Suppressor macrophage treated with lipopolysaccharide for 1 hour (primary cell): ENCODE measurements around the gene XPC.

ENCODE experiments used
- DNase-seq, 3 donors: peaks; one replicate each; pipeline ENCODE4 v3.0.0-alpha.2; 2020 to 2022

The XPC gene

DNA sequence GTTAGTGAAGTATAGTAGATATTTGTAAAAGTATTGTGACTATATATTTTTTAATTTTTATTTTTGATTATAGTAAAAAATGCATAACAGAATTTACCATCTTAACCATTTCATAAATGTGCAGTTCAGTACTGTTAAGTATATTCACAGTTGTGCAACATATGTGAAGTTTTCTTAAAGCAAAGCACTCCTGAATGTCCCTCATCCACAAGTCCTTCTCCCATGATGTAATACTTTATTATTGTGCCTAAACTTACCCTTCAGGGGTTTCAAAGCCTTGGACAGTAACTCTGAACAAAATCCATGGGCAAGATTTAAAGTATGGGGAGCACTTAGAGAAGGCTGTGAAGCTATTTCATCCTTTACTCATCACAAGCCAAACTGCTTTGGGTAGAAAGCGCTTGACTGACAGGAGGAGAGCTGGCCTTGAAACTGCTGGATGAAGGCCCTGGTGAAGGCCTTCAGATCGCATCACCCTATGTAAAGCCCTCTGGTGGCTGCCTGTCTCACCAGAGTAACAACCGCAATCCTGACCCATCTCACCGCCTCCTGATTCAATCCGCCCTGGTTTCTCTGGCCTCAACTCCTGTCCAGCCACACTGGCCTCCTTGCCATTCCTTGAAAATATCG lies 28.3 kb upstream of the XPC start:
- no peak for DNase-seq

DNA sequence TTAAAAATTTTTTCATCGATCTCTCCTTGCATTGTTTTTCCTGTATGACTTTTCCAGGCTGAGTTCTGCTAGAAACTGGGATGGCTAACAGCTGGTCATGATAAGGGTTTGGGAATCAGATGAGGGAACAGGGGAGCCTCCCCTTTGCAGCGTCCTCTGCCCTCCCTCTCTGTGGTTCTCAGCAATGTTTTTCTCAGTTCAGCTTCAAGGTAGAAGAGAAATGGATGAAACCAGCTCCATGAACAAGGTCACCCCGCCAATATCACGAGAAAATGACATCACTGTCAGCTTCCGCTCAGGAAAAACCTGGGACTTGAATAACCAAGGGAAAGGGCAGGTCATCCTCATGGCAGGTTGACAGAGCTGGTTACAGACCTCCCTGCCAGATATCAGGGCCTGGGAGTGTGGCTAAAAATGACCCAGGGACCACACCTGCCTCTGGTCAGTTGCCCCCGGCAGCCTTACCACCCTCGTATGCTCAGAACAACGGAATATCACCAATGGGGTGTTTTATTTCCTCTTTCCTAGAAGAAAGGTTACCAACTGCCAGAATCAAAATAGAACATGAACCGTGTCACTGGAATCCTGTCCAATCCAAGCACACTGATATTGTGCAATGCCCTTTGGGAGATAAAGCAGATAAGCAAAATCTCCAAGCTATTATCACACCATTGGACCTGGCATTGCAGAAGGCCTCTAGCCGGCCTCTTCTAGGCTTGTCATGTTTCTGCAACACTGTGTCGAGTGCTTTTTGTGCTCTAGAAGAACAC lies 26.3 kb upstream of the XPC start:
- peak in 2 of 3 donors; percentile 22 to 25 for DNase-seq

DNA sequence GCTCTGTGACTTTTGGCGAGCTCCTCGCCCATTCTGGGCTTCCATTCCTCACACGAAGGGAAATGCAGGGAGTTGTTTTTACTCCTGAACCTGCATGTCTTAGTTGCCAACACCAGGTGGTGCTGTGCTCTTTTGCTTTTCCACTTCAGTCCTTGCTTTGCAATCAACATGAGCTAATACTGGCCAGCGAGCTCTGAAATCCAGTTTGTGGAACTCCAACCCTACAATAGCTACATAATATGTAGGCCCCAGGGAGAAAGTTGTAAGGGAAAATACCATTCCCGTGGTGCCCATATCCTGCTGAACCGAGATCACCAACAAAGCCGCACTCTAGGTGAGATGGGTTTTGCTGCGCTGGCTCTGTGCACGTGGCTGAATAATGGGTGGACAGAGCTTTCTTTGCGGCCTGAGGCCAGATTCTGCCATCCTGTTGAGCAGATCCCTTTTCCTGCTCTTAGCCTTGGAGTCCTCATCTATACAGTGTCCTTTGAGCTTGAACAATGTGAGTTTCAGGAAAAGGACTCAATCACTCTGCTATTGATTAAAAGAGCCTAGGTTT lies 25.2 kb upstream of the XPC start:
- DNase-seq: peak; percentile 71 to 77 (median 71)

DNA sequence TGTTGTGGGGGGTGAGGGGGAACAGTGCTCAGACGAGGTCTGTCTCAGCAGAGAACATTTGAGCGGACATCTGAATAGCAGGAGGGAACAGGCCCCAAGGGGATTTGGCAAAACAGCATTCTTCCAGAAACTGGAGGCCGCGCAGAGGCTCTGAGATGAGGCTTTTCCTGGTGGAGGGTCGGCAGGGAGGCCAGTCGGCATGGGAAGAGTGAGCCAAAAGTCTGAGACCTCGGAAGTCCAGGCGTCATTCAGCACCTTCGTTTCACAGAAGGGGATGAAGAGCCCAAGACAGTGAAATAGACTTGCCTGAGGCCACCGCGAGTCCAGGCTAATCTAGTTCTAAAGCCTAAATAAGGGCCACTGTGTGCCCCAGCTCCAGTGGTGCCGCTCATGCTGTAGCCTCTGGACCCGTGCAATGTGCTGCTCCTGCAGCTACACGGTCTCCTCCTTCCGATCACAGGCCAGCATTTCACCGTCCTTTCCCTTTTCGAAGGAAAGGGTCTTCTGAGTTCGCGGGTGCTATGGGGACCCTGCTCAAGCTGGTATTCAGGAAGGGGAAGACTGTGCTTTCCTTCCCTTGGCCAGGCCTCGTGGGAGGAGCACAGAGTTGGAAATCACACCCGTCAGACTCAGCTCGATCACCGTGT lies 24.6 kb upstream of the XPC start:
- DNase-seq: no peak

DNA sequence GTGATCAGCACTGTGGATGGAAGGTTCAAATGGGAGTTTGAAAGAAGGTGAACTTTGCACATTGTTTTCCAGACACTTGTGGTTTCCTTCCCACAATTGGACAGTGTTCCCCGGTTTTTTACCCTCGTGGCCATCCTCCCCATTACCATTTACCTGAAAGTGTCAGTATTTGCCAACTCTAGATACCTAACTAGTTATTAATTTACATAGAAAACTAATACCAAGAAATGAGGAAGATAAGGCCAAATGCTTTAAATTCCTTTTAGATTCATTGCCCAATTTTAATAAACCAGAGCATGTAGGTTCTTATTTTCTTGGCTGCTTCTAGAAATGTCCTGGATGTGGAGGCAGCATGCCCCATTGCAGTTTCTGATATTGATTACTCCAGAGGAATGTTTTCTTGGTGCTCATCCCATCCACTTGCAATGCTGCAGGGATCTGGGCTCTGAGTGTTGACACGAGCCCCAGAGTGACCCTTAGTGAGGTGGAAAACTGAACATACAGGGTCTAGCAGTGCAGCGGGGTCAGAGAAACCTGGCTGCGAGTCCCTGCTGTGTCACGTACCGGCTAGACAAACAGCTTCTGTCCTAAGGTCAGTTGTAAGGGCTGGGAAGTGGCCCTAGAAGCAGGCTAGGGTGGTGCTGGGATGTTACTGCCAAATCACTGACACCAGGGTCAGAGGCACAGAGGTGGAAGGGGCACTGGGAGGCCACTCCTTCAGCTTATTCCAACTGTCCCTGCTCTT lies 23.7 kb upstream of the XPC start:
- no peak for DNase-seq

DNA sequence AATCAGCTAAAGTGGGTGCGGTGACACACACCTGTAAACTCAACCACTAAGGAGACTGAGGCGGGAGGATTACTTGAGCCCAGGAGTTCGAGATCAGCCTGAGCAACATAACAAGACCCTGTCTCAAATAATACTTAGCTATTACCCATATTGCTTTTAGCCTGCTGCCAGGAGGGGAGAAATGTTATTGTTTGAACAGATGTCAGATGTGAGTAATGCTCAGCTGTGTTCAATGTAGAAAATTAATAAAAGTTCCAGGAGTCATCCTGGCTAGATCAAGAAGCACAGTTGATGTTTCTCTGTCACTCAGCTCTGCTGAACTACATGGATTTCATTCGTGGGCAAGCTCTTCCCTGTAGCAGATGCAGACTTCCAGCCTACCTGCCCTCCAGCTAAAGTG lies 22.4 kb upstream of the XPC start:
- no peak for DNase-seq

DNA sequence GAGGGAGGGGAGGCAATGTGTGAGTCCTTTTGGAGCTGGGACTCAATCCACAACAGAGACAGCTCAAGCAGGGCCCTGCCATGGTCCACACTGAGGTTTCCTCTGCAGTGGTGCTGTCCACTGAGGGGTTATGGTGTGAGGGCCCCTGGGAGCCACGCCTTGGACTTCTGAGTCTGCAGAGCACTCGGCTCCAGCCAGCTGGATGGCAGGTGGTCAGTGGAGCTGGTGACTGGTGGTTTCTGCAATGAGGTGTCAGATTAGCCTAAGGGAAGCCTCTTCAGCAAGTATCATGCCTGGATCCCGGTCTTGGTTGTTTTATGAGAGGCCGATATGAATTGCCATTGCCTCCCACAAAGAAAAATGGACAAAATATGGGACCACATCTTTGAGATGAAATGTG lies 21.9 kb upstream of the XPC start:
- no peak for DNase-seq

DNA sequence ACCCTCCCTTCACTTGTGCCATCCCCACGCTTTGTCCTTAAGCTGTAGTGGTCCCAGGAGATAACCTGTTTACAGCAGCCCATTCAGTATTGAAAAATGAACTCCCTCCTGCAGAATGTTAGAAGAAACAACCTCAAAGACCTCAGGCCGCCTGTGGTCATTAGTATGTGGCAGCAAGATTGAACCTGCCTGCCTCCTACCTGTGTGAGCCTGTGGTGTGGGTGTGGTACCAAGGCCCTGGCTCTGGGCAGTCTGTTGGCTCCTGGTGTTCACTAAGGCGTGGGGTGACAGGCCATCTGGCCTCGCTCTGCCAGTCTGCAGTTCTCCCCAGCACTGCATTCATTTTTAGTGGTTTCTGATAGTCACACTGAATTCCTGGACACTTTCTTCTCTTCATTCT lies 21.2 kb upstream of the XPC start:
- no peak for DNase-seq

DNA sequence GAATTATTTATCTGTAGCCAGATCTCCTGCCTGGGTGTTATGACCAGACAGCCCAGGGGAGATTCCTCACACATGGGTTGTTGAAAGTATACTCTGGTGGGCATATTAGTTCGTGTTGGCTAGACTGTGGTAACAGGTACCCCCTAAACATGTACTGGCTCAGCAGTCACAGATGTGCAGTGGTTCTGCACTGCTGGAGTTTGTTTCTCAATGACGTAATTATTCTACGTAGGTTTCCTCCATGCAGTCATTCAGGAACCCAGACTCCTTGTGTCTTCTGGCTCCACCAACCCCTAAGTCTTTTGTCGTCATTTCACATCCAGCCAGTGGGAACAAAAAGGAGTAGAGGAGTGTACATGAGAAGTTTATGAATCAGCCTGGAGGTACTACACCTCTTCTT lies 16.5 kb upstream of the XPC start:
- DNase-seq: no peak

DNA sequence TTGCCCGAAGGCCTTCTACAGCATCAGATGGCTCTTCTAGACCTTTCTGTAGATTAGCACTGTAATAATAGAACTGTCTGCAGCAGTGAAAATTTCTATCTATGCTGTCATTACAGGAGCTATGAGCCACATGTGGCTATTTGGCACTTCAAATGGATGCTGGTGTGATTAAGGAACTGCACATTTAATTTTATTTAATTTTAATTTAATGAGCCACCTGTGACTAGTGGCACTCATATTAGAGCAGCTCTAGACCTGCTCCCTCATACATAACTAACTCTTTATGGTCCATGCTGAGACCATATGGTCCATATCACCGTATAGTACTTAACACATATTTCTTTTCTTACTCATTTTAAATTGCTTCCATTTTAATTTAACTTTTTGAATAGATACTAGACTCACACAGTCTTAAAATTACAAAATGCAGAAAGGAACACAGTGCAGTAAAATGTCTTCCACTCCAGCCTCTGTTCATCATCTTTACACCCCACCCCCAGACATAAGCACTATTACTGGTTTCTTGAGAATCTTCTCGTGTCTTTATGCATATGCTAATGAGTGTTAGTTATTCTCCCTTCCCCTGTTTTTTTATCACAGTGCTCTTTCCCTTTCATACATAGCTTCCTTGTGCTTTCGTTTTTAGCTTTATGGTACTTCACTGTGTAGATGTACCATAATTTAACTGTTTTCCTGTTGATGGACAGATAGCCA lies 9.8 kb upstream of the XPC start:
- no peak for DNase-seq

DNA sequence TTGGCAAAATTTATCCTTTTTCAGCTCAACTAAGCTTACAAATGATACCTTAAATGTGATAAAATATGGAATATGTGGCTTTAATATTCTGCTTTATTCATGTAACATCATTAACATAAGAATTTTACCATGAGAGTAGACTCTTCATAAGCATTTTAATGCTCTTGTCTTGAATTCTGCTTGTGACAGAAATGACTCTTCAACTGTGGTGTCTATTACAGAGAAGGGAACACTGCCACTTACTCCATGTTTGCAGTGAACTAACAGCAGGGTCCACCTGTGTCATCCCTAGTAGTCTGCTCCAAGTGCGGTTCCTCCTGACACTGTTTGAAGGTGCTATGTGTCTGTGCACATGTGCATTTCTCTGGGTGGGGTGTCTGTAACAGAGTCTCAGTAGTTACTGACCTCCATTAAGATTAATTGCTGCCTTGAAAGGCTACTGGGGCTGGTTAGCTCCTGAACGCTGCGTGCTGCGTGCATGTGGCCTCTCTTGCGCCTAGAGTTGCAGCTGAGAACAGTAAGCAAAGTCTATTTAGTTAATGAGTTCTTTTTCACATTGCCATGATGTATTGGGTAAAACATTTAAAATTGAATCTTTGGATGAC lies 8.6 kb upstream of the XPC start:
- DNase-seq: no peak

DNA sequence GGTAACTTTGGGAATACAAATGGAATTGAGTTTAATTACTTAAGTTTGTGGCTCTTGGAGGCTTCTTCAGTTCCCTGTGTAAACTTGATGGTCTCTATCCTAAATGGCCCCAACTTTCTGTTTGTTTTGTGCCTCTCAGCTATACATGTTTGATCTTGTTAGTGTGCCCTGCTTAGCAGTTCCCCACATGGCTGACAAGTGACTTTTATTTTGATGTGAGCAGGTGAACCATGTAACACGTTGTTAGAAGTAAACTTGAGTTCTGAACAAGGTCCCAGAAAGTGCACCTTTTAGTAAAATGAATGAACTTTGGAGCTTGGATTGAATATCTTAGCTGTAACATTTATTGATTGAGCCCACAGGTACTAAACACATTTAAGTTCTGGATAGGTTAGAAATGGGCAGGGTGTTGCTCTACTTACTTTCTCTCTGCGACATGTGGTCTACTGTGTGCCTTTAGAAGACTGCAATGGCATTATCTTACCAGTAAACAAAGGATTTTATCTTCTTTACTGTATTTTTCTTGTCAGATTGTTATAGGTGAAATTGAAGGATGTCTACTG lies 4.7 kb upstream of the XPC start:
- no peak for DNase-seq

DNA sequence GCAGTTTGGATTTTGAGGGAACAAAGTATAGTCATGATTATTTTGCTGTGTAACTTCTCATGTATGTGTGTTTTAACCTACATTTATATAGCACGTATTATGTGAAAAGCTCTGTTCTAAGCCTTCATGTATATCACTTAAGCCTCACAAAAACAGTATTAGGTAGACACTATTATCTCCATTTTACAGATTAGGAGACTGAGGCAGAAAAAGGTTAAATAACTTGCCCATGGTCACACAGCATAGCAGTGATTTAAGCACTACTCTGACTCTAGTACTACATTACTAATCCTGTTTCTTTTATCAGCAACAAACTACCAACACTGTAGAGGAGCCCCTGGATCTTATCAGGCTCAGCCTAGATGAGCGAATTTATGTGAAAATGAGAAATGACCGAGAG lies 2.9 kb upstream of the XPC start:
- DNase-seq: no peak

DNA sequence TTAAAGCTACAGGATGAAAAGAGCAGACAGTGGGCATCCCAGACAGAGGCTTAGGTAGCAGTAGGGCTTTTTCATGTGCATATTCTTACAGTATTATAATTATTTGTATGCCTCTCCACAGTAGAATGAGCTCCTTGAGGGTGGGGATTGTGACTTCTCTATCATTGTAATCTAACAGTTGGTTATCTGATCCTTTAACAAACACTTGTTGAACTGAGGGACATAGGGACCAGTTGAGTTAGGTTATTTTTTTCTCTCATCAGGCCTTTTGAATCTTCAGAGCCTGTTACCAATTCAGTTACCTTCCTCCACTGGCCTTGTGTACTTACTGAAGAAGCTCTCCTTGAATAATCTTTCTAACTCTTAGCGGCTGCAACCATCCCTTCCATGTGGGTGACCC lies 1.4 kb upstream of the XPC start:
- no peak for DNase-seq

DNA sequence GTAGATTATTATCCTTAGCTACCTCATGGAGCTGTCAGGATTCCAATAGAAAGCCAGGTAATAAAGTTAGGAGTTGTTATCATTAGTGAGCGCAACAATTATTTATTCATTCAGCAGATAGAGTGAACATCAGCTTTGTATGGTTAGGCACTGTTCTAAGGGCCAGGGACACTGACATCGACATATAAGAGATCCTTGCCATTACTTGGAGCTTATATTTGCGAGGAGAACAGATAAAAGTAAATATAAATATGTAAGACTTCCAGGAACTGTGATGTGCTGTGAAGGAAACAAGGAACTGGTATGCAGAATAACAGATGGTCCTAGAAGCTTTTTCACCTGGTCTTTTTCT lies 689 bp upstream of the XPC start:
- no peak for DNase-seq

DNA sequence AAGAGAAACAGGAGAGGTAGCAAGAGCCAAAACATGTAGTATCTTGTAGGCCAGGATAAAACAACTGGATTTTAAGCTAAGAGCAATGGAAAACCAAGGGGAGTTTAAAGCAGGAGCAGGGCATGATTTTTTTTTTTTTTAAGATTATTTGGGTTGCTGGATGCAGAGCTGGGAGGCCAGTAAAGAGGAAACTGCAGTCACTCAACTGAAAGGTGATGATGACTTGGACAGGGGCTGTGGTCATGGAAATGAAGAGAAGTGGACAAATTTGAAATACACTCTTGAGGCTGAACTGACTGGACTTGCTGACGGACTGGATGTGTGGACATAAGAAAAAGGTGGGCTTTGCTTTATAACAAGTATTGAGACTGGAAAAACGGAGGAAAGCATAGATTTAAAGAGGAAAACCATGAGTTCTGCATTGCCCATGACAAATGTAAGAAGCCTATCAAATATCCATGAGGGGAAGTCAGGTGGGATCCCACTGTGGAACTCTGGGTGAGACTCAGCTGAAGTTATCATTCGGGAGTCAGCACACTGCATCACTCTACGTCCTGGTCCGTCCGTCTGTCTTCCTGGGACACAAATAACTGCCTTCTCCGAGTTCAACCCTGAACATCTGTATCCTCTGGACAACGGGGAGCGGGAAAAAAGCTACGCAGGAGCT lies 688 bp downstream of the XPC start:
- no peak for DNase-seq

DNA sequence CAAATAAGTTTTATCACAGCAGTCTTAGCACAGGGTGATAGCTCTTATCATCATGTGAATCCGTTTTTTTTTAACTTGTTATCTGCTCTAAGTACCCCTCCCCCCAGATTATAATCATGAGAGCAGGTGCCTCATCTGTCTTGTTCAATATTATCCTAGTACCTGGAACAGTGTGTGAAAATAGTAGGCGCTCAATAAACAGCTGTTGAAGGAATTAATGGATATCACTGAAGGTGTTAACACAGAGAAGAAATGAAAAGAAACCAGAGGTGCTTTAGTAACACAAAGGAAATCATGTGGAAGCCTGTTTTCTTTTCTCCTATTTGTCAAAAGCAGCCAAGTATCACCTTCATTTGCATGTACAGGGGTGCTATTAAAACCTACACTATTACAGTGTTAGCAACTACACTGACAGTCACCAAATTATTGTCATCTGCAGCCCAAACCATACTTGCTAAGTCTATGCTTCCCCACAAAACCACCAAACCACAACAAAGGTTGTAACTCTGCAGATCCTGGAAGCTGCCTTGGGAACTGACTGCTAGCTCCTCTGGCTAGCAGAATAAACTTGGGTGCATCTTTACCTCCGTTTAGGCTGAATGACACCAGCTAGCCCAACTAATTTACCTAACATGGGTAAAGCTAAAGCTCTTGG lies 2.9 kb downstream of the XPC start:
- no peak for DNase-seq

DNA sequence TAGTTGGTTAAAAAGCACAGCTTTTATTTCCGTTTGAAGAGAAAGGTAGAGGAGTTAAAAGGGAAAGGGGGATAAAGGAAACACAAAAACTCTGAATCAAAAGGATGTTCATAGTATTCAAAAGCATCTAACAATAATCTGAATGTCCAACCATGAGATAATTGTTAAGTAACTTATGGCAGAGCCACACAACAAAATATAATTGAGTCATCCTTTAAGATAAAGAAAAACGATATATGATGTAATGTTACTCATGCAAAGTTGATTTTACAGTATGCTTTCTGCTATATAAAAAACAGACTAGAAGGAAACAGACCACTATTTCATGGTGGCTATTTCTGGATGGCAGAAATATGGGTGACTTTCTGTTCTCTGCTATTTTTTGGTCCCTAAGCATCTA lies 3.9 kb downstream of the XPC start:
- no peak for DNase-seq

DNA sequence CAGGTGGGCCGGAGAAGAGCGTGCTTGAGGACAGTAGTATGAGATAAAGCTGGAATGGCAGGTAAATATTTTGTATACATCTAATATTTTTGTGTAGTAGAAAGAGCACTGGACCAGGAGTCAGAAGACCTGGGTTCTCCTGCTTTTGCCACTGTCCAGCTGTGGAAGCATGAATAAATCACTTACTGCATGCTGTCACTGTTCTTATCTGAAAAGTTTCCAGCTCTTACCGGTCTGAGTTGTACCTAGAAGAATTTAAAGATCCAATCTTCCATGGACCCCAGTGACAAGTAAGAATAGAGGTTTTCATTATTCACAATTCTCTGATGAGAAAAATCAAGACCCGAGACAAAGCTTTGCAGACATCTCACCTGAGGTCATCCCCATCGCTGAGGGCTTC lies 5.9 kb downstream of the XPC start:
- DNase-seq: no peak

DNA sequence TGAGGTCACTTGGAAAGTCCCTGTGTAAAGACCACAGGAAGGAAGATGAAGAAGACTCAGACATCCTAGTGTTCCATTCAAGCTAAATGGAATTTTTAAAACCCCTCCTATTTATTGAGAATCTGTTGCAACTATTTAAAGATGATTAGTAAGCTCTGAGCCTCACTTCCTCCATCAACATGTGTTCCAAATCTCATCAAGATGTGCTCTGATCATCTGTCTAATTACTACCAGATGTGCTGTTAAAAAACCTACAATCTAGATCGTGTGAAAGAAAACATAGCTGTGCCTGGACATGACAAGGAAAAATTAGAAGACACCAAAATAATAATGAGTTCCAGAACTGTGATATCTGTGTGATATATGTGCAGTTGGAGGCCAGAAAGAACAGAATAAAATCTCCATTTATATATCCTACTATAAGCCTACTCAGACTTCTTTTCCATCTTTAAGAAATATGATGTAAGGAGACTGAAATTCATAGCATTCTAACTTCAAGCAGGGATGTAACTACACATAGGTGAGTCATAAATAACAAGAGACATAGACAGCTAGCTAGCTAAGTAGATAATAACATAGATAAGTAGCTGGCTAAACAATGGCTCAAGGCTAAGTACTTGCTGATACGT lies 7.8 kb downstream of the XPC start:
- peak in 2 of 3 donors; percentile 22 to 51 for DNase-seq
